Fibroblast of villous mesenchyme (primary cell): Measurements from ENCODE around the gene KCNMA1. TPM values are rescaled to one million over a fixed set of nuclear protein-coding genes. Genes with fewer than 3 reads are reported as not detected.

Experiments used
- DNase-seq: peaks from one replicate; pipeline ENCODE4 v3.0.0-alpha.2; 2010; ENCODE audit warnings: low read depth
- H3K4me3 ChIP-seq: 2 replicates; pipeline ENCODE4 v1.5.1; 2011; ENCODE audit warnings: low read depth, mild to moderate bottlenecking, low read length
- total RNA-seq: library from RNA; depleted of rRNA; stranded (reverse); fragments of >200 nt; gene quantifications from 2 replicates; pipeline ENCODE4 v1.2.3, GENCODE V29; 2012
- TF ChIP-seq, protein P1 (sequence below): IDR thresholded peaks from 2 replicates; pipeline ENCODE4 v1.5.1; 2012; ENCODE audit warnings: low read depth, mild to moderate bottlenecking, low read length; ENCODE audit not compliant: insufficient read depth

KCNMA1 gene
- total RNA-seq, 1 donor: 36.7 TPM

DNA sequence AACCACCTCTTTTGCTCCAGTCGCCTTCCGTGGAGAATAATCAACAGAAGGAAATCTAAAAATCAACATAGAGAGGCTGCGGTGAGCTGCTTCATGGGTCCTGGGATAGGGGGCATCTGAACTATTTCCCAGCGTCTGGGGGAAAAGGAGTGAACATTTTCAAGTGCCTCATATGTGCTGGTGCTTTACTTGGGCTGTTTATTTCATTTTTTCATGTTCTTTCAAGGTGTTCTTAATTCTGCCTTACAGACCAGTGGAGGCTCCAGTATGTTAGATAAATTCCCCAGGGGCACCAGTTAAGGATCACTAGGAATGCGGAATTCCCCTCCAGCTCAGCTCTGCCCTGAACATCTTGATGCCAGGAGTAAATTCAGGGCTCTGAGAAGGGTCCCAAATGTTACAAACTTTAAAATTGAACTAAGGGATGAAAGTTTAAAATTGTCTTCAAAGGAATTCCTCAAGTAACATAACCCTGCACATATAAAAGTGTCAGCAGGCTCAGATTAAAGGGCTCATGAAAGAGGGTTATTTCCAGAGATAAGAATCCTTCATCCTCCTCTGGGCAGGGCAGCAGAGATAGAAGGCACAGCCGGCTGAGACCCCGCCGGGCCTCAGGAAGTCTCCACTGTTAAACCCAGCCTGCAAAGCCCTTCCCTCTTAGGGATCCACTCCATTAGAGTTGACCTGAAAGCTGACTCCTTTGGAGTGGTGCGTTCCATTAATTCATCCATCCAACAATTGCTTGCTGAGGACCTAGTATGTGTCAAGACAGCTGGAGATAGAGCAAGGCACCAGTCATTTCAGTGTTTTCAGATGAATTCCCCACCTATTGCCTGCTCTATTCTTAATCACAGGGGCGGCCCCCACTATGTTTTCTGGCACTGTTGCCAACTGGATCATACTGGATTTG, 345.8 kb downstream of the KCNMA1 start:
- peak; percentile 38 for DNase-seq
- no peak overlapping the region for H3K4me3 ChIP-seq
- TF ChIP-seq, protein P1, sequence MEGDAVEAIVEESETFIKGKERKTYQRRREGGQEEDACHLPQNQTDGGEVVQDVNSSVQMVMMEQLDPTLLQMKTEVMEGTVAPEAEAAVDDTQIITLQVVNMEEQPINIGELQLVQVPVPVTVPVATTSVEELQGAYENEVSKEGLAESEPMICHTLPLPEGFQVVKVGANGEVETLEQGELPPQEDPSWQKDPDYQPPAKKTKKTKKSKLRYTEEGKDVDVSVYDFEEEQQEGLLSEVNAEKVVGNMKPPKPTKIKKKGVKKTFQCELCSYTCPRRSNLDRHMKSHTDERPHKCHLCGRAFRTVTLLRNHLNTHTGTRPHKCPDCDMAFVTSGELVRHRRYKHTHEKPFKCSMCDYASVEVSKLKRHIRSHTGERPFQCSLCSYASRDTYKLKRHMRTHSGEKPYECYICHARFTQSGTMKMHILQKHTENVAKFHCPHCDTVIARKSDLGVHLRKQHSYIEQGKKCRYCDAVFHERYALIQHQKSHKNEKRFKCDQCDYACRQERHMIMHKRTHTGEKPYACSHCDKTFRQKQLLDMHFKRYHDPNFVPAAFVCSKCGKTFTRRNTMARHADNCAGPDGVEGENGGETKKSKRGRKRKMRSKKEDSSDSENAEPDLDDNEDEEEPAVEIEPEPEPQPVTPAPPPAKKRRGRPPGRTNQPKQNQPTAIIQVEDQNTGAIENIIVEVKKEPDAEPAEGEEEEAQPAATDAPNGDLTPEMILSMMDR: no peak

DNA sequence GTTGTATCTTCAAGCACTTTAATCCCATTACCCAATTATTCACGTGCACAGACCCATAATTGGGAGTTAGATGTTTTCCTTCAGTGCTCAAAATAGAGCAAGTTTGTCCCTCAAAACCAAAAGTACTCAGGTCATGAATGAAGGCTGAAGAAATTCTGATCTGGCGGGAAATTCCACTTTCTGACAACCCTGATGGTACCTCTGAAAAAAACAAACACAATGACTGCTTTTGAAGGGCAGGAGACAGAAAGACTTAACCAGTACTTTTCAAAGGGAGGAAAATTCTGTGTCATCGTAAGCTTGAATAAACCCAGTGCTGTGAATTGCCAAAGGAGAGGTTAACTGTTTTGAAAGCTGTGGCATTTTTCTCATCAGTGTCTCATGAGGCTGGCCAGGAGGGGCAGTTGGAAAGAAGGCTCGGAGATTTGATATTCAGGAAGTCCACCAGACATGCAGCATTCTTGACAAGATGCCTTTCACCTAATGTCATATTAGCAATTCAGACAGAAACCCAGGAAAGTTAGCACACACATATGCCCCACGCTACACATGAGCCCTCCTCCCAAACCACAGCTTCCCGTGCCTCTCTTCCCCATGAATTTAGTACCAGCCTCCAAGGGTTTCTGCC, 347.0 kb downstream of the KCNMA1 start:
- peak; percentile 86 for DNase-seq
- H3K4me3 ChIP-seq: no peak overlapping the region
- TF ChIP-seq, protein P1: peak; percentile 3

DNA sequence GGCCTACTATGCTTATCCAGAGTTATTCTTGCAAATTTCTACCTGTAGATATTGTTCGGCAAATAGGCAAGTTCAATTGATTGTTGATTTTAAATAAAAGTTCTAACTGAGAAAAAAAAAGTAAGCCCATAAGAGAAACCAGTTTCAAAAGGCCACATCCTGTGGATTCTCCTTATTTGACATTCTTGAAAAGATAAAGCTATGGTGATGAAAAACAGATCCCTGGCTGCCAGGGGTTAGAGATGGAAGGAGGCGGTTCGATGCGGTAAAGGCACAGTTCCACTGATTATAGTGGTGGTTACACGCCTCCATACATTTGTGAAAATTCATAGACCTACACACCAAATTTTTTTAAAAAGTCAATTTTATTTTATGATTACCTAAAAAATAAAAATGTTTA, 347.8 kb downstream of the KCNMA1 start:
- peak; percentile 85 for DNase-seq
- H3K4me3 ChIP-seq: no peak overlapping the region
- TF ChIP-seq, protein P1: no peak

DNA sequence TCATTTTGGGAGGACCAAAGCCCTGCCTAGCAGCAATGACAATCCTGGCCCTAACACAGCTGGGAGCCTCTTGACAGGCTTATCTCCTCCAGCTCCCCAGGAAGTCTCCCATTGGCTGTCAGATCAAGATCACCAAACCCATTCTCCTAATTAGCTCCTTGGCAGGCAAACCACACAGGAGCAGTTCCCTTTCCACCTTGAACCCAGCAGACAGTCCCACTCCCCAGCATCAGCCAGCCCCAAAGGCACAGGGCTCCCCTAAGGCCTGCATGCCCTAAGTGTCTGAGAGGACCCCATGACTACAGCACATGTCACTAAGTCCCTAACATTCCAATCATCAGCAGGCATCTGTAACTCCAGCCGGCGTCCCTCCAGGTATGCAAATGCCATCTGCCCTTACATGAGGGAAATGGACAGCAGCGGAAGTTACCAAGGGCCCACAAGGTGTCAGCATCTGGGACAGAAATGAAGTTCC, 348.5 kb downstream of the KCNMA1 start:
- no peak for DNase-seq
- no peak overlapping the region for H3K4me3 ChIP-seq
- TF ChIP-seq, protein P1: no peak

DNA sequence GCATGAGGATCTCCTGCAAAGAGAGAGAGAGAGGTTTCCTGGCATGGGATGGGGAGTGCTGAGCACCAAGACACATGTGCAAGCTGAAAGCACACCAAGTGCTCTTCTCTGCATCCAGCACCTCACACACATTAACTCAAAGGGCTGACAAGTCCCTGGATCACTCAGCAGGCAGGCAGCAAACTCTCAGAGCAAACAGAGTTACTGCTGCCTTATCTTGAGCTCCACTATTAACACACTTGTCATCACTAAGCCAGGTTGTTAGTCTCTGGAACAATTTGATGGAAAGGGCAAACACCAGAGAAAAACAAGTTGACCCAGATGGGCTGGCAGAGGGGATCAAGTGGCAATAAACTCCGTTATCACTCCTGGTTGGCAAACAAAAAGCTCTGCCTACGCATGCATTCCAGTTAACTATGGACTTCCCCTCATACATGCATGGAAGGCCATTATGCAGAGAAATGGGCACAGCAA, 349.9 kb downstream of the KCNMA1 start:
- TF ChIP-seq, protein P1: no peak
- peak; percentile 48 for DNase-seq
- no peak overlapping the region for H3K4me3 ChIP-seq

DNA sequence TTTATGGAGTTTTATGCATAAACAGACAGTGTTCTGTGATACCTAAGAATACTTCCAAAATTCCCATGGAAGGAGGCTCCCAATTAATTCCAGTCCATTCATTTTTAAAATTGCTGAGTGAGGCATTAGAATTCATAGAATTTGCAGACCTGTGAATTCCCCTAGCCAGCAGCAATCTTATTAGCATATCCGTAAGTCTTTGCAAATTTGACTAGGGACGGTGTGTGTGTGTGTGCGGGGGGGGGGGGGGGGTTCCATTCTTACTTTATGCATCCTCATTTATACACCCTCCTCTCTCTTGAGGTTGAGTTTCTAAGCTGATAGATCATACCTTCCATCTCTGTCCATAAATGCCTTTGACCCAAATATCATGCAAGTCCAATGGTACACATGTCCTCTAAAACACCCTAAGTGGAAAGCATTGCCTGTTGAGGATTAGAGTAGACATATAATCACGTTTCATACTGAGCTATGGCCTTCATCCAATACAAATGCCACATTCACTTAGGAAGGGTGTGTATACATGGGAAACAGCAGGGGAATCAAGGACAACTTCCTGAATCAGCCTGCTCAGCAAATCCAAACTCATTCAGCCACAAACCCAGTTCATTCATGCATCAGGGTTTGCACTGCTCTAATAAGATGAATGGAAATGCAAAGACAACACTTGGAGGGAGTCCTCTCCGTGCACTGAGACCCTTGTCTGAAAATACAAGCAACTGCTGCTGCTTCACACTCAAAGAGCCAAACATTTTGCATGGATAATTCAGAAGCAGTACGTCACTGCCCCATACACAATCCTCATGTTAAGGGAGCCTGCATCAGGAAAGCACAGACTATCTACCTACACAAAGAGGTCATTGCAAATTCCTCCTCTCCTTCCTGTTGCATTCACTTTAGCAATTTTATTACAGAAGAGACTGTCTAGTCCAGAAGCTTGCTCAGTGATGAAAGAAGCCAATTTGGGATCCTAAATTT, 350.8 kb downstream of the KCNMA1 start:
- TF ChIP-seq, protein P1: no peak
- H3K4me3 ChIP-seq: no peak overlapping the region
- DNase-seq: no peak
